Kidney tubule cell (primary cell): ENCODE results near the gene MDH1B.
A peak's percentile ranks its signal among the peaks of the same experiment; 100 is the strongest.
"Not testable (repeated sequence)": the region's sequence is repeated elsewhere in the genome, so short reads cannot be mapped to it uniquely, and the experiment has no call there.

ENCODE experiments used
- DNase-seq: peaks from one replicate; pipeline ENCODE4 v3.0.0-alpha.2; 2018; ENCODE audit warnings: low spot score

The MDH1B gene

DNA sequence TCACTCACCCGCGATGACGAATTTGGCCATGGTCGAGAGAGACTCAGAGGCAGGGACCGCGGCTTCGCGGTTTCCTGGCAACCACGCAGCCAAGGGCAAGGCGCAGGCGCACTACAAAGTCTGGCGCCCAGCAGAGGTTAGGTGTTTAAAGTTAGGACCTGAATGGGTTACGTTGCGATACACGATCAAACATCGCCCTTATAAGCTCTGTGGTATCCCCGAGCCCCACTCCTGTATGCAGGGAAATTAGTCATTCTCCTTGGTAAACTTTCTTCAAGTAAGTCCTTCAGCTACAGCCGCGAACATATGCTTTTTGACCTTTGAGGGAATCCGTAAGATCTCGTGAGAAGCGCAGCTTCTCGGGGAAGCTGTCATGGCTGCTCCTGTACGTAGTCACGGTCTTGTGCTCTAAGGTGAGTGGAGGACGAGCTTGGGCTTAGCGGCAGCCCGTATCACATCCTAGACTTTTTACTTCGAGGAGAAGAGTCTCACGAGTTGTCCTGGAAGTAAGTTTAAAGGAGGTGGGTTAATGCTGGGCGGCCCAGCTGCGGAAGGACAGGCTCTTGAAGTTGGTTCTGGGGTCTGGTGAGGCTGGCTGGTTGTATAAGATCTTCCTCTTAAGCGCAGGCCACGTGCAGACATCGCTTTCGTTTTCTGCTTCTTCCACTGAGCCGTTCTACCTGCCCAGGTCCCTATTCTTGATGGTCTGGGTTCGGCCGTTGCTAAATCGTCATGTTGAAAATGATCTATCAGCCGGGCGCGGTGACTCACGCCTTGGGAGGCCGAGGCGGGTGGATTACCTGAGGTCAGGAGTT is at the start of gene MDH1B, which contains the start of gene FASTKD2:
TSS of gene MDH1B (minus strand) at position 87 of the 815 bp plus-strand sequence. CDS start at position 30, 57 bp downstream.
TSS of gene FASTKD2 (plus strand) at position 365 of the 815 bp plus-strand sequence. CDS start 1,088 bp downstream, outside the sequence.
- peak; percentile 96 for DNase-seq

DNA sequence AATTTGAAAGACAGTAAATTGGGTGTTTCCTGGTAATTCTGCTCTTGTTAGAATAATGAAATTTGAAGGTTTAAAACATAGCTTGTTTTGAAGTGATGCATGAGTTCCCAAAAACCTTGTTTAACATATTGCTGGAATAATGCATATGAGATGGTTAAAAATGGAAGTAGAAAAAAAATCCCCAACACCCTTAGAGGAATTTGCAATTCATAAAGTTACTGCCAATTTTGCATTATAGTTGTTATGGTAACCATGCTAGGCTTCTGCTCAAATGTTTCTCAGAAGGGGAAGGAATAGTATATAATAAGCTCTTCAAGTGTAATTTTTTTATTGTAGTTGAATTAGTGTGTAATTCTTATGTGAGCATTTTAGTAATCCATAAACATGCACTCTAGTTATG is 49.4 kb upstream of the MDH1B start:
- no peak for DNase-seq

DNA sequence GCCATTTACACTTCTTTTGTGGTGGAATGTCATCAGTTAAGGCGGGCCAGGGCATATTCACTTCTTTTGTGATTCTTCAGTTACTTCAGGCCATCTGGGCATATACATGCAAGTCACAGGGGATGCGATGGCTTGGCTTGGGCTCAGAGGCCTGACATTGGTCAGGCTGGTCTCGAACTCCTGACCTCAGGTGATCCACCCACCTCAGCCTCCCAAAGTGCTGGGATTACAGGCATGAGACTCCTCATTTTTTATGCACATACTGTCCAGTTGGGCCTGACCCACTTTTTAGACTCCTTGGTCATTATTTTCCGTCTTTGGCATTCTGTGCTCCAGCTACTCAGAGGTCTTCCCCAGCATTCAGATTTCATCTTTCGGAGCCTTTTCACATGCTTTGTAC is 47.3 kb upstream of the MDH1B start:
- DNase-seq: not testable (repeated sequence)

DNA sequence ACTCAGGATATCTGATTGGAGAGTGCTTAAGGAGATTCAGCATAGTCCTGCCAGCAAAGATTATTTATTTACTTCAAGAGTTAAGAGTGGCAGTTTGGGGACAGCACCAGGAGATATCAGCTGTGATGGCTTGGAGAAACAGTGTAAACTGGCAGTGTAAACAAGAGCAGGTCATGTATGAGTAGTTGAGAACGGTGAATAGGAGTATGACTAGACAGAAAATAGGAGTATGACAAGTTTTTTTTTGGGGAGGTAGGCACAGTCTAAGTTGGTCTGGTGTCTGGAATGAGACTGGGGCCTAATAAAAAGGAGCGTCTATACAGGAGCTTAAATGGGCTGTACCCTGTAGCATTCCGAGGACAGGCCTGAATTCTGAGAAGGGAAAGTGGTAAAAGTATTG is 42.5 kb upstream of the MDH1B start:
- DNase-seq: not testable (repeated sequence)

DNA sequence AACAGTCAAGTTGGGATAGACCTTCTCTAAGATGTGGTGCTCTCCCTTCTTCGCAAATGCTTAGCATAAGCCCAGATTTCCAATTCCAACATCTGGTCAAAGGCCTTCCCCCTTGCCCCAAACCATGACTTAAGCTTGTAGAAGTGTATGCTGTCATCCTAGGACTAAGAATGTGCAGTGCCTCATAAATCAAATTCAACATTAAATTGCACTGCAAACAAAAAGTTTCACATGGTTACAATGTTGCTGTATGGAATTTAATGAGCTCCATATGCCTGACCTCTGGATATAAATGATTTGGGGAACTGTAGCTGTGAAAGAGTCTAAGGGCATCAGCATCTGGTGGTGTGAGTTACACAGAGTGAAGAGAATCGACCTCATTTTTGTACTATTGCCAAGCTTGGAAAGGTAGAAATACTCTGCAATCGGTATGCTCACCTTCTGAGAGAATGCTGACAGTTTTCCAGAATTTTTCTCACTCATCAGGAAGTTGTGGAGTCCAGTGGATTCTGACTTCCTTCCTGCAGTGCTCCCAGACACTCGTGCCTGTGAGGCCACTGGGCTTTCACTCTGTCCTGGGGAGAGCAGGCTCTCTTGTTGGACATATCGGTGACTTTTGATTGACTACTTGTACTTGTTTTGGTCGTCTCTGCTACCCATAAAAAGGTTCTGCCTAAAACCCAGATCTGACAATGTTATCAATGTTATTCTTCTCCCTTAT is 40.9 kb upstream of the MDH1B start:
- DNase-seq: no peak

DNA sequence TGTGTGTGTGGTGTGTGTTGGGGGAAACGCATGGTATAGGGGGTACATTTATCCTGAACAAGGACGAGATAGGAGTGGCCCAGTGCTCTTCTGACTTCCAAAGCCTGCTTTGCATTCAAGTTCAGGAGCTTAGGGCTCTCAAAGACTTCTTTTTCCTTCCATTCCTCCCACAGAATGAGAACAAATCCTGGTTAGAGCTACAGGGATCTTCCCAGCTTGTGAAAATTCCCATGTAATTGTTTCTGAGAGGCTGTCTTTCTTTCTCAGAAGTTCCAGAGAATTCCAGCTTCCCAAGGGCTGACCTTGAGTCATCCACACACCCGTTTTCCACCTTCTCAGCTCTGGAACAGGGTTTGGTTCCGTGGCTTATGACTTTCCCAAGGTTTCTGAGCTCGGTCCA is 39.2 kb upstream of the MDH1B start:
- DNase-seq: no peak

DNA sequence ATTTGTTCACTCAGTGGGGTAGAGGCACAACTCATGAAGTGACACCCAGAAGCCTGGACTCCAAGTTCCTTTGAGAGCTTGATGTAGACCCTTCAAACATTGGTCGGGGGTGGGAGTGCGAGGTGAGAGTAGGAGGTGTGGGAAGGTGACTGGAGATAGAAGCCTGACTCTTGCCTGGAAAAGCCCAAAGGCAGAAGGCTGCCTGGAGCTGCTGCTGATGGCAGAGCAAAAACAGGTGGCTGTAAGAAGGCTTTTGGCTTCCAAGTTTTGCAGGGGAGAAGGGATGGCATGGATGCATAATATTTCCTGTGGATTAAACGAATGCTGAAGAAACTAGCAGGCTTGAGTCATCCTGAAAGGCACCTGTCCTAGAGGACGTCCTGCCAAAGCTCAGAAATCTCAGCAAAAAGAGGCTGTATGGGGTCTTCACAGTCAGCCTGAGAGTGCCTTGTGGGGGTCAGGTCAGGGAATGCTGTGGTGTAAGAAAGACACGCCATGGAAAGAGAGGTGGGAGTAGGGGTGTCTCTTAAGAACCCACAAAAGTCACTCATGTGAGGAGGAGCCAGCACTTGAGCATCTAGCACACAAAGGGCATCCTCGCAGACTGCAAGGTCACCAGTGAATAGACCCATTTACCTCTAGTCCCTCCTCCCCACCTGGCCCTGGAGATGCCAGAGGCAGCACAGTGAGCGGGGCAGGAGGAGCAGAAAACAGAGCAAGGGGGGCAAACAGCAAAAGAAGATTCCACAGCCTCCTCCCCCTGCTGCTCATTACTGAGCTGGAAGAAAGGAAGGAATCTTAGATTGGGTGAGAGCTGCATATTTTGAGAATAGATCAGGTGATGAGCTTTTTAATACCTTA is 37.8 kb upstream of the MDH1B start:
- no peak for DNase-seq

DNA sequence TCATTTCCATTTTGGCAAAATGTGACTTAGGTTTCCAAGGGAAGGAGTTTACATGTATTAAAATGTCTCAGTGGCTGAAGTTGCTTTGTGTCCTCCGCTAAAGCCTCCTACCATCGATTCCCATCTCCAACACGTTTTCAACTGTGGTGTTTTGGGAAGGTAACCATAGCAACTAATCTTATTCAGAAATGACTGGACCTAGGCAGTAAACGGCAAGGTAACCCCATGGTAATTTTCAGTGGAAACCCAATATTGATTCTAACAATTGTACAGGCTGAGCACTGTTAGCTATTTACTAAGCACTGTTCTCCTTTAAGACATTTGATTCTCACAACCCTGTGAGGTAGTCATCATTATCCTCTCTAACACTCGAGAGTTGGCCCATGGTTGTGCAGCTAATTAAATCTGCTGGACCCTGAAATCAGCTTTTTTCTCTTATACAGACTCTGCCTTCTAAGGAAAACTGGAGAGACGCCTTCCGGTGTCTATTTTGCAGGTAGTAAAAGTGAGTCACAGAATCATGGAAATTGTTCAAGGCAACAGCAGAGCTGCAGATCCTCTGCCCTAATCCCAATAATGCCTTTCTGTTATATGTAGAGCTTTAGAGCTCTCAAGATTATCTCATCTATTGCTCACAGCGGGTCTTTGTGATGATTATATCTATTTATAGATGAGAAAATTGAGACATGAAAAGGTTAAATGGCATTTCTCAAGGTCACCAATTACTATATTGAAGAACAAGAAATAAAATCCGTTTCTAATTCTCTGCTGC is 36.5 kb upstream of the MDH1B start:
- no peak for DNase-seq

DNA sequence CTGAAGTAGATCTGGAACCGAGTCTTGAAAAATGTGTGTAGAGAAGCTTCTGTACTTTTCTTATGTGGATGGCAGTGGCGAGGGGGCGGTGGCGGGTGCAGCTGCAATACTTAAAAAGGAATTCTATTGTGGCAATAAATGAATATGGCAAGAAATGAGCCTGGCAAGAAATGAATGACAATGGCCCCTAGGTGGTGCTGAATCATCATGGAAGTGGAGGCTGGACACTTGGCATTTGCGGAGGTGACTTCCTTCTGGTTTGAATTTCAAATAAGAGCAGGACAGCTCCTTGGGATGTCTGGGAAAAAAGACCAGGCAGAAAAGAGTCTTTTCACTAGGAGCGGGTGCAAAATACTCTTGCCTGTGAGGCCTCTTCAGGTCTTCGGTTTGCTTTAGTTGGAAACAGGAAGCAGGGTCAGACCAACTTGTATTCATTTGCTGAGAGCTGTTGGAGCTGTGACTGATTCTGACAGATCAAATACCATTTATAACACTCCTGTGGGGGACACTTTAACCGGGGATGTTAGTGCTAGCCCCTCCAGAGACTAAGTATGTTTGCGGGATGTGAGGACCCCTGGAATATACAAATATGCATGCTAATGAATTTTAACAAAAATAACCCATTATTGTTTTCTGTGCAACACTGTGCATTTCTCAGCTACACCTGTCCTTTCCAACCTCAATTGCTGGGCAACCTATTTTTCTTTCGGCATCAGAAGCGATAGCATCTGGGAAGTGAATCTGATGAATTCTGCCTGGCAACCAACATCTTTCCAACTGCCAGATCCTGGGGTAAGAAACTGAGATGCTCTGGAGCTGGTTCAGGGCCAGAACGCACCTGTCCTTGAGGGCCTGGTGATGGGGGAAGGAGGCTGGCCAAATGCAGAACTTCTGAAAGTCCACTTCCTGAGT is 35.6 kb upstream of the MDH1B start:
- DNase-seq: peak; percentile 74

DNA sequence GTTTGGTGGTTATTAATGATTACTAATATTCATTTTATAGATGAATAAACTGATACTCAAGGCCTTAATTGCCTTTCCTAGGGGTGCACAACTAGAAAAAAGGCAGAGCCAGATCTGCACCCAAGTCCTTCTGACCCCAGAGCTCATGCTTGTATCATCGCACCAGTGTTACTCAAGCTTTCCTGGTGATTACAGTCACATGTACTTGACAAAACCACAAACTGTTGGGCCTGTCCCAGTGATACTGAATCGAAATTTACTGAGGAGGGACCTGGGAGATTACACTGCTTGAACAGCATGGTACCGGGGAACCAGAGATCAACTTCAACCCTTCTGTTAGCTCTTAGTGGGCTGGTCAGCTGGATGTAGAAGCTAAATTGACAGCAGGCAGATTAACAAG is 34.0 kb upstream of the MDH1B start:
- no peak for DNase-seq

DNA sequence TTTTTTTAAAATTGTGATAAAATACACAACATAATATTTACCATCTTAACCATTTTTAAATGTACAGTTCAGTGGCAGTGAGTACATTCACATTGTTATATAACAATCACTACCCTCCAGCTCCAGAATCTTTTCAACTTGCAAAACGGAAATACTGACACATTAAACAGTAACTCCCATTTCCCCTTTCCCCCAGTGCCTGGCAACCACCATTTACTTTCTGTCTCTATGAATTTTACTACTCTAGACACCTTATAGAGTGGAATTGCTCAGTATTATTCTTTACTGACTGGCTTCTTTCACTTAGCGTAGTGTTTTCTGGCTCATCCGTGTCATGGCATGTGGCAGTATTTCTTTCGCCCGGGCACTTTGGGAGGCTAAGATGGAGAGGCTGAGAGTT is 32.9 kb upstream of the MDH1B start:
- DNase-seq: no peak

DNA sequence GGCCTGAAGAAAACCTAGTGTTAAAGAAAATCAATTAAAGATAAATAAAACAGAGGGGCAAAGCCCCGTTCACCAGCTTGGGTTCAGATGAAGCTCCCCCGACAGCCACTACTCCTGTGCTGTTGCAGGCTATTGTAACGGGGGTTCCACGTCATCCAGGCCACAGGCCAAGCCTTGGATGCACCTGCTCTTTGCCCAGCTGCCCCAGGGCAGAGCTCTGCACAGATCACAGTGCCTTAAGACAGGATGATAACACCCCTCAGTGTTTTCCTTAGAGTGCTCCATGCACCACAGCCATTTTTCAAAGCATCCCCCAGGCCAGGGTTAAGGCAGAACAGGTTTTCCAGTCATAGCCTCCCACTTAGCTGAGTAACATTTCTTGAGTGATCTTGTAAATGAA is 32.2 kb upstream of the MDH1B start:
- DNase-seq: no peak

DNA sequence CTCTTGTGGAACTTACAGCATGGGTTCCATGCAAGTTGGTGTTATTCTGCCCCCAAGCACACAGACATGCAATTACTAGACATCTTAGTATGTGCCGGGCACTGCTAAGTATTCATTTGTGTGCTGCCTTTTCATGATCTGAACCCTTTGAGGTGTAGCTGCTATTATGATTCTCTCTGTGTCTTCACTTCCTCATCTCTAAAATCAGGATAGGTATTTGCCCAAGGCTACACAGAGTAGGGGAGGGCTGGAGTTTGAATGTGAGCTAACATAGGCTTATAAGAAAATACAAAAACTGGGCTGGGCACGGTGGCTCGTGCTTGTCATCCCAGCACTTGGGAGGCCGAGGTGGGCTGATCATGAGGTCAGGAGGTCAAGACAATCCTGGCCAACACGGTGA is 27.5 kb upstream of the MDH1B start:
- DNase-seq: no peak

DNA sequence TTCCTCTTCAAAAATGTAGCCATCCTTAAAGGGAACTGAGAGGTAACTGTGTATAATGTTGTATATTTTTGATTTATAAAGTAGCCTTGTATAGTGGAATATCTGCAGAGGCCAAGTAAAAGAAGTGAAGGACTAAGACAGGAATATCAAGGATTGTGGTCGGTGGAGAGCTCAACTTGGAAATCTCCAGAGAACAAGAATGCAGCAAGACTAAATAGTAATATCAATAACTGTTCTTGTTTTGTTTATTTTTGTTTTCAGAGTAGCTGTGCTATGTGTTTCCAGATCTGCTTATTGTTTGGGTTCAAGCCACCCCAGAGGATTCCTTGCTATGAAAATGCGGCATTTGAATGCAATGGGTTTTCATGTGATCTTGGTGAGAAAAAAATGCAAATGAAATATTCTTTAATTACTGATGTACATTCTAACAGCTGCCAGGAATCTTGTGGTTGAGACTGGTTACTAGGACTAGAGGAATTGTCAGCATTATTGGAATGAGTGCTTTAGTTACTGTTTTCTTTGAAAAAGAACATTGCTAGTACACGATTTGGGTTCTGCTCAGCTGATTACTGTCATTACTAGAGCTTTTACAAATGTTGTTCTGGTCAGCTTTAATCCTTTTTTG is 25.3 kb upstream of the MDH1B start:
- no peak for DNase-seq

DNA sequence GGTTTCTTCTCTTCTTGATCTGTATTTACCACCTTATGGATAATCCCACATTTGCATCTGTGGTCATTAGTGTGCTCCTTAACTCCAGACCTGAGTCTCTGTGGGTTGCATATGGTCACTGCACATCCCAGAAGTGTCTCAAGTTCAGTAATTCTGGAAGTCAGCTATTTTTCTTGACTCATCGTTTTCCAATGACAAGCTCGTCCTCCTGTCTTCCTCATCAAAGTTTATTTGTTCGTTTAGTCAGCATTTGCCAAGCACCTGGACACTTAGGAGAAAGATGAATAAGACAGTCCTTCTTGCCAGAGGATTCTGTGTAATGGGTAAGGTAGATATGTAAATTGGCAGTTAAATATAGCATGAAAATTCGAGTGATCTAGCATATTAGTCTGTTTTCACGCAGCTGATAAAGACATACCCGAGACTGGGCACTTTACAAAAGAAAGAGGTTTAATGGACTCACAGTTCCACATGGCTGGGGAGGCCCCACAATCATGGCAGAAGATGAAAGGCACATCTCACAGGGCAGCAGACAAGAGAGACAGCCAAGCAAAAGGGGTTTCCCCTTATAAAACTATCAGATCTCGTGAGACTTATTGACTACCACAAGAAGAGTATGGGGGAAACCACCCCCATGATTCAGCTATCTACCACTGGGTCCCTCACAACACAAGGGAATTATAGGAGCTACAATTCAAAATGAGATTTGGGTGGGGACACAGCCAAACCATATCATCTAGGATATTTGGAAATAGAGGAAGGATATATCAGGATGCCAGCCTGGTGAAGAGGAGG is 19.6 kb upstream of the MDH1B start:
- no peak for DNase-seq

DNA sequence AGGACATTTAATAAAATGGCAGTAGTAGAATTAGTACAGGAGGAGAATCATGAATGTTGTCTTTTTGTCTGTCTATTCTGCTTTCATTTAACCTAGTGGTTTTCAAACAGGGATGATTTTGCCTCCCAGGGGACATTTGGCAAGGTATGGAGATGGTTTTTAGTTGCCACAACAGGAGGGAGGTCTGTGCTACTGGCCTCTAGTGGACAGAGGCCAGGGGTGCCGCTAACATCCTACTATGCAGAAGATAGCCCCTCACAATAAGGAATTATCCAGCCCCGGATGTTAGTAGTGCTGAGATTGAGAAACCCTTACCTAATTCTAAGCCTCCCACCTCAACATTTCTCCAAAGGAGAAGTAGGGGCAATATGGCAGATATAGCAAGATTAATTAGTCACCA is 18.6 kb upstream of the MDH1B start:
- peak; percentile 8 for DNase-seq

DNA sequence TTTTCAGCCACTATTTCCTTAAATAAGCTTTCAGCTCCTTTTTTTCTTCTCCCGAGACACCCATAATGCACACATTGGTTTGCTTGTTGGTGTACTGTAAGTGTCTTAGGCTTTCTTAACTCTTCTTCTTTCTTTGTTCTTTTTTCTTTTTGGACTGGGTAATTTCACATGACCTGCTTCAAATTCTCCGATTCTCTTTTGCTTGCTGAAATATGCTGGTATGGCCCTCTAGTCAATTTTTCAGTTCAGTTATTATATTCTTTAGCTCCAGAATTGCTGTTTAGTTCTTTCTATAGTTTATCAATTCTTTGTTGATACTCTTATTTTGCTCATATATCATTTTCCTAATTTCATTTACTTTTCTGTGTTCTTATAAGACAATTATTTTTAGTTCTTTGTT is 15.5 kb upstream of the MDH1B start:
- no peak for DNase-seq

DNA sequence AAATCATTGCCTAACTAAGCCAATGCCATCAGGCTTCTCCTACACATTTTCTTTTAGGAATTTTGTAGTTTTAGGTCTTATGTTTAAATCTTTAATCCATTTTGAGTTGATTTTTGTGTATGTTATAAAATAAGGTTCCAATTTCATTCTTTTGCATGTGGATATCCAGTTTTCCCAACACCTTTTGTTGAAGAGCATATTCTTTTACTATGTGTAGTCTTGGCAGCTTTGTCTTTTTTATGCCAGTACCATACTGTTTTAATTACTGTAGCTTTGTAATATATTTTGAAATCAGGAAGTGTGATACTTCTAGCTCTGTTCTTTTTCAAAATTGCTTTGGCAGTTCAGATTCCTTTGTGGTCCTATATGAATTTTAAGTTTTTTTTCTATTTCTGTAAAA is 11.3 kb upstream of the MDH1B start:
- no peak for DNase-seq

DNA sequence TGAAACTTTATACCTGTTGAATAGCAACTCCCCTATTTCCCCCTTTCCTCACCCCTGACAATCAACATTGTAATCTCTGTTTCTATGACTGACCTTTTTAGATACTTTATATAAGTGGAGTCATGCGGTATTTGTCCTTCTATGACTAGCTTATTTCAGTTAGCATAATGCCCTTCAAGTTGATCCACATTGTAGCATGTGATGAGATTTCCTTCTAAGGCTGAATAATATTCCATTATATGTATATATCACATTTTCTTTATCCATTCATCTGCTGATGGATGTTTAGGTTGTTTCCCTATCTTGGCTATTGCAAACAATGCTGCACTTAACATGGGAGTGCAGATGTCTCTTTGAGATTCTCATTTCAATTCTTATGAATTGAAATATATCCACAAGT is 9.7 kb upstream of the MDH1B start:
- DNase-seq: no peak
